Muscle layer of duodenum (tissue), 2 donors: ENCODE results near the gene IL10.

Source experiments
- H3K27ac ChIP-seq: one replicate; pipeline ENCODE4 v1.7.0; 2013; ENCODE audit warnings: mild to moderate bottlenecking, low read length
- H3K27me3 ChIP-seq: one replicate; pipeline ENCODE4 v1.7.0; 2013; ENCODE audit warnings: low read depth, mild to moderate bottlenecking, control low read depth, low read length
- H3K36me3 ChIP-seq, 2 donors: one replicate each; pipeline ENCODE4 v1.7.0; 2013; ENCODE audit warnings: low read length in 2 of 2, control low read depth in 1 of 2, mild to moderate bottlenecking in 1 of 2; ENCODE audit not compliant: insufficient read depth in 2 of 2, control insufficient read depth in 1 of 2
- H3K4me1 ChIP-seq, 2 donors: one replicate each; pipeline ENCODE4 v1.7.0; 2013; ENCODE audit warnings: low read length in 2 of 2, mild to moderate bottlenecking in 2 of 2, control low read depth in 1 of 2, moderate library complexity in 1 of 2; ENCODE audit not compliant: insufficient read depth in 2 of 2, control insufficient read depth in 1 of 2
- H3K4me3 ChIP-seq, 2 donors: one replicate each; pipeline ENCODE4 v1.7.0; 2013; ENCODE audit warnings: low read length in 2 of 2, low read depth in 1 of 2, mild to moderate bottlenecking in 1 of 2
- H3K9me3 ChIP-seq, 2 donors: one replicate each; pipeline ENCODE4 v1.7.0; 2013; ENCODE audit warnings: low read length in 2 of 2, control low read depth in 1 of 2, mild to moderate bottlenecking in 1 of 2; ENCODE audit not compliant: control insufficient read depth in 1 of 2
- donor health status: healthy.

IL10 gene

DNA sequence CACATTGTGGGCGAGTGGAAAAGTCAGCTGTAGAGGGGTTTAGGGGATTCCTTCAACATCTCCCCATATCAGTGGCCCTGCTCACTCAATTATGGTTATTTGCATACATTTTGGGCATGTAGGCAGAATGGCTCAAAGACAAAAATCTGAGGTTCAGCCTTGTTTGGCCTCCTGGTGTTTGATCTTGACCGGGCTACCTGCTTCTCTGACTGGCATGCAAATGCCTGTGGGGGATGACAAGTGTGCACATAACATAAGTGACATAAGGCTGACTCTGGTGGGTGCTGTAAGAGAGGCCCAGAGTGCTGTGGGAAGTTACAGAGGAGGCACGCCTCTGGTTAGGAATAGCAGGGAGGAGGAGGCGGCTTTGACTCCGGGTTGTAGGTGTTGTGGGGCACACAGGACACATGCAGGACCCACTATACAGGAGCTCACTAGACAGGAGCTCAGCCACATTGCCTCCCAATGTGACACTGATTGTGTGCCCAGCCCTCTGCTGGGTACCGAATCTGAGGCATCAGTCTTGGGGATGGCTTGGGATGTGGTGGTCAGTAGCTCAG lies 31.1 kb downstream of the IL10 start:
- Histone ChIP-seq H3K9me3 (no peaks in the 10 kb centered on the region), H3K4me1 (peaks cover 0 to 7% of the 10 kb centered on the region in 2 donors), H3K27me3 (no peaks in the 10 kb centered on the region), H3K4me3 (no peak overlapping the region), H3K27ac (no peak overlapping the region), H3K36me3 (peaks cover 0 to 3% of the 10 kb centered on the region in 2 donors)

DNA sequence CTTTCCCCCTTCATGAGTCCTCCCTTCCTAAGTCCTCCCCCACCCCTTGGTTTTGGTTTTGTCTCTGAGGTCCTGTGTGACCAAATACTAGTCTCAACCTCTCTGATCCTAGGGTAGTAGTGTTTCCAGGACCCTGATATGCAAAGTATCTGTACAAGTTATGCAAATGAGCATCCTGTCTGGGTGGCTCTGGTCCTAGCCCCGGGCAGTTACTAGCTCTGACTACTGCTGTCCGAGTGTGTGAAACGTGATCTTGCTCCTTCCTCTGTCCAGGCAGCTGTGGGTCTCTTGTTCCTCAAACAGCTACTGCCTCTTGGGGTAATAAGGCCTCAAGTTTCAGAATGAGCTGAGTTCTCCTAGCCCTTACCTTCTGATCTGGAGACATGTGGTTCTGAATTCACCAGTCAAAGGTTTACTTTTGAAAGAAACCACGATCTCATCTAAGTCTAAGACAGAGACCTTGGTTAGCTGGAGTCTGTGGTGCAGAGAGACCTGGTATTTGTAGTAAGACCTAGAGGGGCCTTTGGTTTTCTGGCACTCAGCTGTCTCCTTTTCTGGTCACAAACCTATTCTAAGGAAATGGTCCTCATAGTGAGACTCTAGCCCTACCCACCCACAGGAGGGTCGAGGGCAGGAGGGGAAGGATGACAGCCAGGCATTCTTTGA lies 32.8 kb downstream of the IL10 start:
- Histone ChIP-seq H3K4me3 (no peak overlapping the region), H3K27ac (no peak overlapping the region), H3K9me3 (no peaks in the 10 kb centered on the region), H3K4me1 (peaks cover 0 to 7% of the 10 kb centered on the region in 2 donors), H3K27me3 (no peaks in the 10 kb centered on the region), H3K36me3 (peaks cover 10 to 13% of the 10 kb centered on the region in 2 donors)

DNA sequence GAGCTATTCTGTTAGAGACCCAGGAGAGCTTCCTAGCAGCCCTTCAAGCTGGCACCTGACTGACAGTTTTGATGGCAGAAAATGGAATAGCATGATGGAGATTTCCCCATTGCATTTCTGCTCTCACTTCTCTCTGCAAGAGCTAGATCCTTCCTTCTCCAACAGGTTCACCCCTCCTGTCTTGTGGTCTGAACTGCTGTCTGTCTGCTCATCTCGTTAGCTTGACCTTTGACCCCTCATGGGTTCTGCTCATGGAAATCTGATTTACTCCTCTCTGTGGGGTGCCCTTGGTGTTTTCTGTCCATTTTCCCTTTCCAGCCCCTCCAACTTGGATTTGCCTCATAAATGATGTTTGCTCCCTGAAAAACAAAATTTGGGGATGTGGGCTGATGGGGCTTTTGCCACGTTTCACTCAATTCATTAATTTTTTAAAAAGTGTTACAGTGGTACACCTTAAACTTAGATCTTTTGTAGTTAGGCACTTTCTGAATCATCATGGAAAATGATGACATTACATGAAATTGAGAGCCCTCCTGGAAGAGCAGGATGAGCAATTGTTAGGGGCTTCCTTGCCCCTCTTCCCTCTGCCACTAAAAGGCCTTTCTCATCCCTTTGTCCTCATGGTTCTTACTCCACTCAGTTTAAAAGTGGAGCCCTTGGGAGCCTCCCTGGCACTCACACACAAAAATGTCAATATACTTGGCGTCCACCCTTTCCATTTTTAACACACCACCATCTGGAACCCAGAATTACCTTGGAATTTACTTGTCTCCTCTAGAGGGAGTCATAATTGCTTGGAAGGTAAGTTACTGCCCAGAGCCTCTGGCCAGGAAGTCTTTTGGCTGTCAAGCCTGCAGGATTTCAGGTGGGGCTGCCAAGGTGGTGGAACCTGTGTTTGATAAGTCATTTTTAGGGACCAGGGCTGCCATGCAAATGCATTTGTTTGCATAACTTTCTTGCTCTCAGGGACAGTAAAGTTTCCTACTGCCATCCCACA lies 33.6 kb downstream of the IL10 start:
- Histone ChIP-seq H3K9me3 (no peaks in the 10 kb centered on the region), H3K27ac (no peak overlapping the region), H3K36me3 (peaks cover 13 to 19% of the 10 kb centered on the region in 2 donors), H3K4me1 (peaks cover 0 to 7% of the 10 kb centered on the region in 2 donors), H3K4me3 (no peak overlapping the region), H3K27me3 (no peaks in the 10 kb centered on the region)

DNA sequence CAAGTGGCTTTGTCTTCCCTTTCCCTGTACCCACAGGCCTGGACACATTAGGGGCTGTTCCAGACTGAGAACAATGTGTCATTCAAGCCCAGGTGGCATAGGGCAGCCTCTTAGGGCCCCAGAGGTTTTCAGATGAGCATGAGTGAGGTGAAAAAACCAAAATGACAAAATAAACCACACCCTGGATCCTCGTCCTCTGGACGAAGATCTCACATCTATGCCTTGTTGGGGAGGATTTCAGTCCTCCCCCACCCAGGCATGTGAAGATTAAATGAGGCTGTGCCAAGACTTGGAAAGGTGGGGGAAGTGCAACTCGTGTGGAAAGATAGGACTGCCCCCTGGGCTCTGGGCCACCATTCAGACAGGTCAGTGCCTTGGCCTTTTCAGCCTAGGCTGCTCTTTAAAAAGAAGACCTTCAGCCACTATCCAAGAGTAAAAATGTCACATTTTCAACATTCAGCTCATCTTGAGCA lies 34.5 kb downstream of the IL10 start:
- Histone ChIP-seq H3K27ac (no peak overlapping the region), H3K4me3 (no peak overlapping the region), H3K9me3 (no peaks in the 10 kb centered on the region), H3K27me3 (no peaks in the 10 kb centered on the region), H3K4me1 (peaks cover 0 to 7% of the 10 kb centered on the region in 2 donors), H3K36me3 (peaks cover 19 to 26% of the 10 kb centered on the region in 2 donors)

DNA sequence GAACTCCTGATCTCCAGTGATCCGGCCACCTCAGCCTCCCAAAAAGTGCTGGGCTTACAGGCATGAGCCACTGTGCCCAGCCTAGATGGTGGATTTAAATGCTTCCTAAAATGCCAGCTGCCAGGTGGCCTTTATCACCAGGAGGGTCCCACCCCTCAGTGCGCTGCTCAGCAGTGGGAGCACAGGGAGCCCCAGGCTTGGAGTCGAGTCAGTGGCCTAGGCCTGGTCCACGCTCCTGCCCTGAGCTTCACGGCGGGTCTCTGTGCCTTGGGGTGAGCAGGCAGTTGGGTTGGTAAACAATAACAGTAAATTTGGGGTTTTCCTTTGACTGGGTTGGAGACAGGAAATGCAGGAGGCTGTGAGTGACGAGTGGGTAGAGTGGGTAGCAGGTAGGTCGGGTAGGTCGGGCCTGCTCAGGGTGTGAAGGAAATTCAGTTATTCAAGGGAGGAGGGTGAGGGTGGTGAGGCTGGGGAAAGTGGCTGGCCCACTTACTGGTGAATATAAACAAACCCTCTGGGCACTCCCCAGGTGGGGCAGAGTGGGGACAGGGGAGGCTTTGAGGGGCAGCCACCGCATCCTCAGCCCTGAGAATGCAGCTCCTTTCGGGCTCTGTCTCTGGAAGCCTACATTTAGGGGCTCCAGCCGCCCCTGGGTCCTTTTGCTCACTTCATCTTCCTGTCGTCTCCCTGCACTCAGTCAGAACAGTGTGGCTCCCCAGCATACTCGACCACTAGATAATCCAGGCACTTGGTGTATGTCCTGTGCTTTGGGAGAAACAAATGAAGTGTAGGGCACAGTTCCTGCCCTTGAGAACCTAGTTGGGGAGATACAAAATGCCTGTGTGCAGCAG lies 35.2 kb downstream of the IL10 start:
- Histone ChIP-seq H3K27ac (no peak overlapping the region), H3K4me1 (peaks cover 0 to 7% of the 10 kb centered on the region in 2 donors), H3K36me3 (peaks cover 25 to 32% of the 10 kb centered on the region in 2 donors), H3K4me3 (no peak overlapping the region), H3K27me3 (no peaks in the 10 kb centered on the region), H3K9me3 (no peaks in the 10 kb centered on the region)

DNA sequence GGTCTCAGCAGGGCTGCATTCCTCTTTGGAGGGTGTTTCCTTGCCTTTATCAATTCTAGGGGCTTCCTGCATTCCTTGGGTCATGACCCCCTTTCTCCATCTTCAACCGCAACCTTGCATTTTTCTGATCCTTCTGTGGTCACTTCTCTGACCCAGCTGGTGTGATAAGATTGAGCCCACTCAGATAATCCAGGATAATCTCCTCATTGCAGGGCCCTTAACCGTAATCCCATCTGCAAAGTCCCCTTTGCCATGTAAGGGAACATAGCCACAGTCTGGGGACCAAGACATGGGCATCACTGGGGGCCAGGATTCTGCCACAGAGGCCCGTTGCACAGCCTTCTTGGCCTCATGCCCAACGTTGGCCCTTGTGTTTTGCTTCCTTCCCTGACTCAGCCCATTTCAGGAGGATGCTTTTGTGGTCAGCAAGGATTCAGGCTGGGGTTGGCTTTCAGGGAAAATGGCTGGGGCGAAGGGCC lies 36.7 kb downstream of the IL10 start:
- Histone ChIP-seq H3K36me3 (peaks cover 40 to 47% of the 10 kb centered on the region in 2 donors), H3K4me1 (peaks cover 0 to 7% of the 10 kb centered on the region in 2 donors), H3K27ac (no peak overlapping the region), H3K27me3 (no peaks in the 10 kb centered on the region), H3K4me3 (no peak overlapping the region), H3K9me3 (no peaks in the 10 kb centered on the region)

DNA sequence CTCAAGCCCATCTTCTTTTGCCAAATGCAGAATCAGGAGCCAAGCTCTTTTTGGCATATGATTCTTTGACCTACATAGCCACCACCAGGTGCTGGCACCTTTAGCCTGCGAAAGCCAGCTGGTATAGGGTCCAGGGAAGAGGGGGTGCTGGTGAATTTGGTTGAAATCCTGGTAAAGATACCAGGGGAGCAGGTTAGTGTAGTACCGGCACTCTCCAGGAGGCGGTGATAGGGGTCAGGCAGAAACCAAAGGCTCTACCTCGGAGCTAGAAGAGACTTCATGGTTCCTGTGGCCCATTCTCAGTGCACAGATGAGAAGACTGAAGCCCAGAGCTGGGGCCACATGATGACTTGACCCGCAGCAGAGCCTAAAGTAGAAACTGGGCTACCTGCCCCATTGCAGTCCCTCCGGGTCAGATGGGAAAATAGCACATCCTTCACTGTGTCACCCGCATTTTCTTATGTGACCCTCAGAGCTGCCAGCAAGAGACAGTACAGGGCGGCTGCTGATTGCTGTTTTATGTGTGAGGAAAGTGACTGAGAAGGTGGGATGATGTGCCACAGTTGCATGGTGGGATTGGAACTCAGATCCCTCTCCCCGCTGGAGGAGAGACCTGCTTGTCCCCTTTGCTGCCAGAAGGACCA lies 37.7 kb downstream of the IL10 start:
- peaks cover 49 to 57% of the 10 kb centered on the region in 2 donors for H3K36me3 ChIP-seq
- H3K27ac ChIP-seq = no peak overlapping the region
- no peak overlapping the region for H3K4me3 ChIP-seq
- no peaks in the 10 kb centered on the region for H3K27me3 ChIP-seq
- H3K9me3 ChIP-seq = no peaks in the 10 kb centered on the region
- H3K4me1 ChIP-seq = peaks cover 0 to 7% of the 10 kb centered on the region in 2 donors

DNA sequence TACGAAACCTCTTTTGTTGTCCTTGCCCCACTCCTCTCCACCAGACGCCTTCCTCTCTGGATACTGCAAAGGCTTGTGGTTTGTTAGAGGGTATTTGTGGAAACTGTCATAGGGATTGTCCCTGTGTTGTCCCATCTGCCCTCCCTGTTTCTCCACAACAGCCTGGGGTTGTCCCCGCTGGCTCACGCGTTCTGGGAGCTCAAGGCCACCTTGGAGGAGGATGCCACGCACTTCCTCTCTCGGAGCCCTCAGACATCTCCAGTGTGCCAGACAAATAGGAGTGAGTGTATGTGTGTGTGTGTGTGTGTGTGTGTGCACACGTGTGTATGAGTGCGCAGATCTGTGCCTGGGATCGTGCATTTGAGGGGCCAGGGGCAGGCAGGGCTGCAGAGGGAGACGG lies 39.3 kb downstream of the IL10 start:
- peaks cover 59 to 67% of the 10 kb centered on the region in 2 donors for H3K36me3 ChIP-seq
- peaks cover 0 to 17% of the 10 kb centered on the region in 2 donors for H3K4me1 ChIP-seq
- no peaks in the 10 kb centered on the region for H3K9me3 ChIP-seq
- no peak overlapping the region for H3K4me3 ChIP-seq
- no peaks in the 10 kb centered on the region for H3K27me3 ChIP-seq
- no peak overlapping the region for H3K27ac ChIP-seq

DNA sequence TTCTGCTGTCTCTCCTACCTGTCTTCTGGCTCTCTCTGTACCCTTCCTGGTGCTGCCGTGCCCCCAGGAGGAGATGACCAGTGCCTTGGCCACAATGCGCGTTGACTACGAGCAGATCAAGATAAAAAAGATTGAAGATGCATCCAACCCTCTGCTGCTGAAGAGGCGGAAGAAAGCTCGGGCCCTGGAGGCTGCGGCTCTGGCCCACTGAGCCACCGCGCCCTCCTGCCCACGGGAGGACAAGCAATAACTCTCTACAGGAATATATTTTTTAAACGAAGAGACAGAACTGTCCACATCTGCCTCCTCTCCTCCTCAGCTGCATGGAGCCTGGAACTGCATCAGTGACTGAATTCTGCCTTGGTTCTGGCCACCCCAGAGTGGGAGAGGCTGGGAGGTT lies 39.8 kb downstream of the IL10 start:
- no peaks in the 10 kb centered on the region for H3K9me3 ChIP-seq
- H3K27me3 ChIP-seq = no peaks in the 10 kb centered on the region
- H3K27ac ChIP-seq = no peak overlapping the region
- H3K4me1 ChIP-seq = peaks cover 0 to 13% of the 10 kb centered on the region in 2 donors
- H3K36me3 ChIP-seq = peaks cover 59 to 67% of the 10 kb centered on the region in 2 donors
- no peak overlapping the region for H3K4me3 ChIP-seq

DNA sequence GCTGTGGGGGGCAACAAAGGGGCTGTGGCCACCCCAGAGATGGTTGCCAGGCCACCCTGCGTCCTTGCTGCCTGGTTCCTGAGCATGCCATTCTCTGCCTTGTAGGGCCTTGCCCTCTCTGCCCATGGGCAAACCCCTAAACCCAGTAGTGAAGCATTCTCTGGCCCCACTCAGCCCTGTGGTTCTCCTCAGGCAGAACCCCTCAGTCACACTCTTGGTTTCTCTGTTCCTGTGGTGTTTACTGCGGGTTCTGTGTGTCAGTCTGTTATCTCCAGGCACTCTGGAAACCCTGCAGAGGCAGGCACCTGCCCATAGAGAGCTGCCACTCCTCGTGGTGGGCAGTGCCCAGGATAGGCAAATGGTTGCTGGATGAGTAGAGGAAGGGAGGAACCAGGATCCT lies 42.8 kb downstream of the IL10 start:
- peaks cover 0 to 38% of the 10 kb centered on the region in 2 donors for H3K4me1 ChIP-seq
- peaks cover 46 to 56% of the 10 kb centered on the region in 2 donors for H3K36me3 ChIP-seq
- no peaks in the 10 kb centered on the region for H3K27me3 ChIP-seq
- no peak overlapping the region for H3K27ac ChIP-seq
- H3K9me3 ChIP-seq = no peaks in the 10 kb centered on the region
- H3K4me3 ChIP-seq = no peak overlapping the region
